ENCODE results near the gene TMEM8B. TPM values are rescaled to one million over a fixed set of nuclear protein-coding genes. Genes with fewer than 3 reads are reported as not detected.

The TMEM8B gene
- polyA plus RNA-seq, 1 donor from 2014 or later = 12.7 TPM

DNA sequence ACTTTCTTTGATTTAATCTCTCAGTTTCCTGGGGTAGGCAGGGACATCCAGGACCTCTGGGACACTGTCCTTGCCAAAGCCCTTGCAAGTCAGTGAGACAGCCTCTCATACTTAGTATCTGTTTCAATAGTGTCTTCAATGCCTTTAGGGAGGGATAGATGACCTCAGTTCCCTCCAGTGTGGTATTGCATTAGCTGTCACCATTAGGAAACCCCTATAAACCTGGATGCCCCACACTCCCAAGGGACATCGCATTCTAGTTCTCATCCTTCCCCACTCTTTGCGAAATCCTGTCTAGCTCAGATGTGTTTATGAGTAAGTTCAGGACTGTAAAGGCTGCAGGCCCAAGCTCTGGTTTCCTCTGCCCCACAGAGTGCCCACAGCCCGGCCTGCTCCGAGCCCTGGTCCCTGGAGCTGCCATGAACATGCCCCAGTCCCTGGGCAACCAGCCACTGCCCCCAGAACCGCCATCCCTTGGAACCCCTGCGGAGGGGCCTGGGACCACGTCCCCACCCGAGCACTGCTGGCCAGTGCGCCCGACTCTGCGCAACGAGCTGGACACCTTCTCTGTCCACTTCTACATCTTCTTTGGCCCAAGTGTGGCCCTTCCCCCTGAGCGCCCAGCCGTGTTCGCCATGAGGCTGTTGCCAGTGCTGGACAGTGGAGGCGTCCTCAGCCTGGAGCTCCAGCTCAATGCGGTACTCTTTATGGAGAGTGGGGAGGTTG lies 13.2 kb downstream of the TMEM8B start:
- H4K20me1 ChIP-seq (ENCODE audit: insufficient read depth) = no peaks in the 10 kb centered on the region
- no peaks in the 10 kb centered on the region for H3K9me3 ChIP-seq (ENCODE audit: low read length)
- no peaks in the 10 kb centered on the region for H3K9me2 ChIP-seq (ENCODE audit: insufficient read depth, low read length)
- no peak overlapping the region for H2AFZ ChIP-seq (ENCODE audit: low read depth, low read length)
- no peak overlapping the region for H3K9ac ChIP-seq (ENCODE audit: low read length)
- H3K27ac ChIP-seq (ENCODE audit: low read length) = no peak overlapping the region
- H3K79me2 ChIP-seq (replicated peaks; ENCODE audit: insufficient read depth, low read length) = no peaks in the 10 kb centered on the region
- H3F3A ChIP-seq (ENCODE audit: insufficient read depth, low read length, poor library complexity, severe bottlenecking) = no peaks in the 10 kb centered on the region
- no peak for TF ChIP-seq EZH2 (IDR thresholded peaks at IDR 0.05; ENCODE audit: borderline replicate concordance, insufficient read depth, low read length, poor library complexity, severe bottlenecking)
- no peak for TF ChIP-seq RAD21 (conservative IDR thresholded peaks at IDR 0.05)
- TF ChIP-seq MXI1 (conservative IDR thresholded peaks at IDR 0.05; ENCODE audit: poor library complexity, severe bottlenecking) = no peak
- TF ChIP-seq POLR2AphosphoS5 (IDR thresholded peaks at IDR 0.05) = no peak
- TF ChIP-seq, protein P1, sequence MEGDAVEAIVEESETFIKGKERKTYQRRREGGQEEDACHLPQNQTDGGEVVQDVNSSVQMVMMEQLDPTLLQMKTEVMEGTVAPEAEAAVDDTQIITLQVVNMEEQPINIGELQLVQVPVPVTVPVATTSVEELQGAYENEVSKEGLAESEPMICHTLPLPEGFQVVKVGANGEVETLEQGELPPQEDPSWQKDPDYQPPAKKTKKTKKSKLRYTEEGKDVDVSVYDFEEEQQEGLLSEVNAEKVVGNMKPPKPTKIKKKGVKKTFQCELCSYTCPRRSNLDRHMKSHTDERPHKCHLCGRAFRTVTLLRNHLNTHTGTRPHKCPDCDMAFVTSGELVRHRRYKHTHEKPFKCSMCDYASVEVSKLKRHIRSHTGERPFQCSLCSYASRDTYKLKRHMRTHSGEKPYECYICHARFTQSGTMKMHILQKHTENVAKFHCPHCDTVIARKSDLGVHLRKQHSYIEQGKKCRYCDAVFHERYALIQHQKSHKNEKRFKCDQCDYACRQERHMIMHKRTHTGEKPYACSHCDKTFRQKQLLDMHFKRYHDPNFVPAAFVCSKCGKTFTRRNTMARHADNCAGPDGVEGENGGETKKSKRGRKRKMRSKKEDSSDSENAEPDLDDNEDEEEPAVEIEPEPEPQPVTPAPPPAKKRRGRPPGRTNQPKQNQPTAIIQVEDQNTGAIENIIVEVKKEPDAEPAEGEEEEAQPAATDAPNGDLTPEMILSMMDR (IDR thresholded peaks at IDR 0.05; ENCODE audit: poor library complexity, severe bottlenecking) = no peak
- TF ChIP-seq SMC3 (conservative IDR thresholded peaks at IDR 0.05; ENCODE audit: poor library complexity) = no peak
- TF ChIP-seq, protein P2, sequence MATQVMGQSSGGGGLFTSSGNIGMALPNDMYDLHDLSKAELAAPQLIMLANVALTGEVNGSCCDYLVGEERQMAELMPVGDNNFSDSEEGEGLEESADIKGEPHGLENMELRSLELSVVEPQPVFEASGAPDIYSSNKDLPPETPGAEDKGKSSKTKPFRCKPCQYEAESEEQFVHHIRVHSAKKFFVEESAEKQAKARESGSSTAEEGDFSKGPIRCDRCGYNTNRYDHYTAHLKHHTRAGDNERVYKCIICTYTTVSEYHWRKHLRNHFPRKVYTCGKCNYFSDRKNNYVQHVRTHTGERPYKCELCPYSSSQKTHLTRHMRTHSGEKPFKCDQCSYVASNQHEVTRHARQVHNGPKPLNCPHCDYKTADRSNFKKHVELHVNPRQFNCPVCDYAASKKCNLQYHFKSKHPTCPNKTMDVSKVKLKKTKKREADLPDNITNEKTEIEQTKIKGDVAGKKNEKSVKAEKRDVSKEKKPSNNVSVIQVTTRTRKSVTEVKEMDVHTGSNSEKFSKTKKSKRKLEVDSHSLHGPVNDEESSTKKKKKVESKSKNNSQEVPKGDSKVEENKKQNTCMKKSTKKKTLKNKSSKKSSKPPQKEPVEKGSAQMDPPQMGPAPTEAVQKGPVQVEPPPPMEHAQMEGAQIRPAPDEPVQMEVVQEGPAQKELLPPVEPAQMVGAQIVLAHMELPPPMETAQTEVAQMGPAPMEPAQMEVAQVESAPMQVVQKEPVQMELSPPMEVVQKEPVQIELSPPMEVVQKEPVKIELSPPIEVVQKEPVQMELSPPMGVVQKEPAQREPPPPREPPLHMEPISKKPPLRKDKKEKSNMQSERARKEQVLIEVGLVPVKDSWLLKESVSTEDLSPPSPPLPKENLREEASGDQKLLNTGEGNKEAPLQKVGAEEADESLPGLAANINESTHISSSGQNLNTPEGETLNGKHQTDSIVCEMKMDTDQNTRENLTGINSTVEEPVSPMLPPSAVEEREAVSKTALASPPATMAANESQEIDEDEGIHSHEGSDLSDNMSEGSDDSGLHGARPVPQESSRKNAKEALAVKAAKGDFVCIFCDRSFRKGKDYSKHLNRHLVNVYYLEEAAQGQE (IDR thresholded peaks at IDR 0.05; ENCODE audit: borderline replicate concordance) = no peak
- no peak for TF ChIP-seq EP300 (conservative IDR thresholded peaks at IDR 0.05; ENCODE audit: poor library complexity, severe bottlenecking)
- H3K36me3 ChIP-seq (ENCODE audit: insufficient read depth, low read length) = peaks cover 4% of the 10 kb centered on the region
- no peaks in the 10 kb centered on the region for H3K27me3 ChIP-seq (ENCODE audit: insufficient read depth, low read depth, low read length)
- no peak overlapping the region for H3K4me2 ChIP-seq (ENCODE audit: low read length)
- no peak overlapping the region for H3K4me3 ChIP-seq (ENCODE audit: low read length)

DNA sequence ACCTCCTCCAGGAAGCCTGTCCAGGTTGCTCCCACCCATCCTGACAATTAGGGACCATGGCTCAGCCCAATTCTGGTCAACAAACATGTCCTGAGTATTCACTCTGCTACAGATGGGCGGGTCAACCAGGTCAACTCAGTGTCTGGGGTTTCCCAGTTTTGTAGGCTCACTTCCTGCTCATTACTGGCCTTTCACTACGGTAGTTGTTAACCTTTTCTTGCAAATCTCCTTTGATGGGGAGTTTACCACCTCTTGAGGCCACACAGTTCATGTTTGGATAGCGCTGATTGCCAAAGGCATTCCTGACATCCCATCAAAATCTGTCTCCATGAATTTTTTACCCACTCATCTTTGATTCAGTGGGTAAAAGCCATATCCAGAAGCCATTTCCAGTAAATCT lies 13.8 kb downstream of the TMEM8B start:
- Histone ChIP-seq H2AFZ (ENCODE audit: low read depth, low read length) (no peak overlapping the region), H3K4me2 (ENCODE audit: low read length) (no peak overlapping the region), H3K36me3 (ENCODE audit: insufficient read depth, low read length) (peaks cover 4% of the 10 kb centered on the region), H3K4me3 (ENCODE audit: low read length) (no peak overlapping the region), H3F3A (ENCODE audit: insufficient read depth, low read length, poor library complexity, severe bottlenecking) (no peaks in the 10 kb centered on the region), H3K27me3 (ENCODE audit: insufficient read depth, low read depth, low read length) (no peaks in the 10 kb centered on the region), H3K9me3 (ENCODE audit: low read length) (no peaks in the 10 kb centered on the region), H3K27ac (ENCODE audit: low read length) (no peak overlapping the region), H3K9ac (ENCODE audit: low read length) (no peak overlapping the region), H3K79me2 (replicated peaks; ENCODE audit: insufficient read depth, low read length) (no peaks in the 10 kb centered on the region), H3K9me2 (ENCODE audit: insufficient read depth, low read length) (no peaks in the 10 kb centered on the region), H4K20me1 (ENCODE audit: insufficient read depth) (no peaks in the 10 kb centered on the region)
- no peak for TF ChIP-seq SMC3 (conservative IDR thresholded peaks at IDR 0.05; ENCODE audit: poor library complexity)
- TF ChIP-seq MXI1 (conservative IDR thresholded peaks at IDR 0.05; ENCODE audit: poor library complexity, severe bottlenecking) = no peak
- TF ChIP-seq, protein P2 (IDR thresholded peaks at IDR 0.05; ENCODE audit: borderline replicate concordance) = no peak
- TF ChIP-seq, protein P1 (IDR thresholded peaks at IDR 0.05; ENCODE audit: poor library complexity, severe bottlenecking) = no peak
- TF ChIP-seq POLR2AphosphoS5 (IDR thresholded peaks at IDR 0.05) = no peak
- no peak for TF ChIP-seq EP300 (conservative IDR thresholded peaks at IDR 0.05; ENCODE audit: poor library complexity, severe bottlenecking)
- no peak for TF ChIP-seq RAD21 (conservative IDR thresholded peaks at IDR 0.05)
- no peak for TF ChIP-seq EZH2 (IDR thresholded peaks at IDR 0.05; ENCODE audit: borderline replicate concordance, insufficient read depth, low read length, poor library complexity, severe bottlenecking)
- no peak for TF ChIP-seq TAF1 (IDR thresholded peaks at IDR 0.05; ENCODE audit: low read depth)
